HepG2 (cell line): ENCODE measurements around the gene ZBTB4.

ENCODE experiments used
- CBFB ChIP-seq: sonication (generic); formaldehyde crosslinking; IDR thresholded peaks from 2 replicates; pipeline ENCODE4 v1.4.0; 2020; ENCODE audit warnings: missing genetic modification reagents
- CHD2 ChIP-seq: IDR thresholded peaks from 2 replicates; pipeline ENCODE4 v1.6.1; 2011; ENCODE audit warnings: low read depth, low read length, improper control_type of control experiment
- HNRNPUL1 ChIP-seq: fragments of 200-400 bp; formaldehyde crosslinking; IDR thresholded peaks from 2 replicates; pipeline ENCODE4 v1.6.1; 2017; ENCODE audit warnings: low read depth, mild to moderate bottlenecking, low read length, moderate library complexity
- MEIS1 ChIP-seq: sonication (generic); formaldehyde crosslinking; IDR thresholded peaks from 2 replicates; pipeline ENCODE4 v1.9.0; 2021; ENCODE audit warnings: mild to moderate bottlenecking, missing genetic modification reagents, moderate library complexity, borderline replicate concordance
- TOPORS ChIP-seq: sonication (generic); formaldehyde crosslinking; IDR thresholded peaks from 2 replicates; pipeline ENCODE4 v1.8.0; 2023; ENCODE audit warnings: mild to moderate bottlenecking, missing genetic modification reagents
- ZZZ3 ChIP-seq: sonication (generic); formaldehyde crosslinking; IDR thresholded peaks from 2 replicates; pipeline ENCODE4 v1.4.0; 2020; ENCODE audit warnings: missing genetic modification reagents, mild to moderate bottlenecking, borderline replicate concordance
- TF ChIP-seq, protein P1 (sequence below): IDR thresholded peaks from 2 replicates; pipeline ENCODE4 v1.6.1; 2016; ENCODE audit warnings: missing compliant biosample characterization, missing genetic modification reagents, borderline replicate concordance
- TF ChIP-seq, protein P2 (sequence below): IDR thresholded peaks from 2 replicates; pipeline ENCODE4 v1.6.1; 2012; ENCODE audit warnings: low read depth, low read length, improper control_type of control experiment
- TF ChIP-seq, protein P3 (sequence below): IDR thresholded peaks from 2 replicates; pipeline ENCODE4 v1.6.1; 2012; ENCODE audit warnings: low read length, improper control_type of control experiment

GRCh38 chr17:7497228-7497627 is 17.8 kb upstream of the ZBTB4 start:
- no peak for TF ChIP-seq ZZZ3 (CRISPR knock-in tag)
- TF ChIP-seq TOPORS (CRISPR knock-in tag): no peak
- TF ChIP-seq, protein P1, sequence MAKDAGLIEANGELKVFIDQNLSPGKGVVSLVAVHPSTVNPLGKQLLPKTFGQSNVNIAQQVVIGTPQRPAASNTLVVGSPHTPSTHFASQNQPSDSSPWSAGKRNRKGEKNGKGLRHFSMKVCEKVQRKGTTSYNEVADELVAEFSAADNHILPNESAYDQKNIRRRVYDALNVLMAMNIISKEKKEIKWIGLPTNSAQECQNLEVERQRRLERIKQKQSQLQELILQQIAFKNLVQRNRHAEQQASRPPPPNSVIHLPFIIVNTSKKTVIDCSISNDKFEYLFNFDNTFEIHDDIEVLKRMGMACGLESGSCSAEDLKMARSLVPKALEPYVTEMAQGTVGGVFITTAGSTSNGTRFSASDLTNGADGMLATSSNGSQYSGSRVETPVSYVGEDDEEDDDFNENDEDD (CRISPR knock-in tag): no peak
- no peak for TF ChIP-seq CHD2
- no peak for TF ChIP-seq MEIS1 (CRISPR knock-in tag)
- TF ChIP-seq HNRNPUL1: no peak
- TF ChIP-seq, protein P2, sequence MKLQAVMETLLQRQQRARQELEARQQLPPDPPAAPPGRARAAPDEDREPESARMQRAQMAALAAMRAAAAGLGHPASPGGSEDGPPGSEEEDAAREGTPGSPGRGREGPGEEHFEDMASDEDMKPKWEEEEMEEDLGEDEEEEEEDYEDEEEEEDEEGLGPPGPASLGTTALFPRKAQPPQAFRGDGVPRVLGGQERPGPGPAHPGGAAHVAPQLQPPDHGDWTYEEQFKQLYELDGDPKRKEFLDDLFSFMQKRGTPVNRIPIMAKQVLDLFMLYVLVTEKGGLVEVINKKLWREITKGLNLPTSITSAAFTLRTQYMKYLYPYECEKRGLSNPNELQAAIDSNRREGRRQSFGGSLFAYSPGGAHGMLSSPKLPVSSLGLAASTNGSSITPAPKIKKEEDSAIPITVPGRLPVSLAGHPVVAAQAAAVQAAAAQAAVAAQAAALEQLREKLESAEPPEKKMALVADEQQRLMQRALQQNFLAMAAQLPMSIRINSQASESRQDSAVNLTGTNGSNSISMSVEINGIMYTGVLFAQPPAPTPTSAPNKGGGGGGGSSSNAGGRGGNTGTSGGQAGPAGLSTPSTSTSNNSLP: no peak
- TF ChIP-seq, protein P3, sequence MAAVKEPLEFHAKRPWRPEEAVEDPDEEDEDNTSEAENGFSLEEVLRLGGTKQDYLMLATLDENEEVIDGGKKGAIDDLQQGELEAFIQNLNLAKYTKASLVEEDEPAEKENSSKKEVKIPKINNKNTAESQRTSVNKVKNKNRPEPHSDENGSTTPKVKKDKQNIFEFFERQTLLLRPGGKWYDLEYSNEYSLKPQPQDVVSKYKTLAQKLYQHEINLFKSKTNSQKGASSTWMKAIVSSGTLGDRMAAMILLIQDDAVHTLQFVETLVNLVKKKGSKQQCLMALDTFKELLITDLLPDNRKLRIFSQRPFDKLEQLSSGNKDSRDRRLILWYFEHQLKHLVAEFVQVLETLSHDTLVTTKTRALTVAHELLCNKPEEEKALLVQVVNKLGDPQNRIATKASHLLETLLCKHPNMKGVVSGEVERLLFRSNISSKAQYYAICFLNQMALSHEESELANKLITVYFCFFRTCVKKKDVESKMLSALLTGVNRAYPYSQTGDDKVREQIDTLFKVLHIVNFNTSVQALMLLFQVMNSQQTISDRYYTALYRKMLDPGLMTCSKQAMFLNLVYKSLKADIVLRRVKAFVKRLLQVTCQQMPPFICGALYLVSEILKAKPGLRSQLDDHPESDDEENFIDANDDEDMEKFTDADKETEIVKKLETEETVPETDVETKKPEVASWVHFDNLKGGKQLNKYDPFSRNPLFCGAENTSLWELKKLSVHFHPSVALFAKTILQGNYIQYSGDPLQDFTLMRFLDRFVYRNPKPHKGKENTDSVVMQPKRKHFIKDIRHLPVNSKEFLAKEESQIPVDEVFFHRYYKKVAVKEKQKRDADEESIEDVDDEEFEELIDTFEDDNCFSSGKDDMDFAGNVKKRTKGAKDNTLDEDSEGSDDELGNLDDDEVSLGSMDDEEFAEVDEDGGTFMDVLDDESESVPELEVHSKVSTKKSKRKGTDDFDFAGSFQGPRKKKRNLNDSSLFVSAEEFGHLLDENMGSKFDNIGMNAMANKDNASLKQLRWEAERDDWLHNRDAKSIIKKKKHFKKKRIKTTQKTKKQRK: no peak
- TF ChIP-seq CBFB: no peak
